ENCODE measurements around the gene NME8. TPM values are rescaled to one million over a fixed set of nuclear protein-coding genes. Genes with fewer than 3 reads are reported as not detected.

NME8 gene
- total RNA-seq, 1 donor from 2014 or later = not detected

DNA sequence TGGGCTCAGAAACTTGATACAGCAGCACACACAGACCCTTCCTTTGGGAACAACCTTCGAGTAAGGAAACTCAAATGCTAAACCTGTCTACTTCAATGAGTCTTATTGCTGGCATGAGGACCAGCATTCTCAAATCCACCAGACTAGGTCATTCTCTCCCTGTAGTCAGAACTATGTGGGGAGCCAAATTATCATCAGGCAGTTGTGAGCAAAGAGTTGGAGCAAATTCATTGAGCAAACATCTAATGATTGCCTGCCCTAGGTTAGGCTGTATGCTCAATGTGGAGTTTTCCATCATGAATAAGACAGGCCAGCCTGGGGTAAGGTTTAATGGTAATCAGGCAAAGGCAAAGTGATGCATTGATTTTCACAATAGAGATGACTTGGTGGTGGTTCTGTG, 75.6 kb downstream of the NME8 start:
- H3K4me1 Mint-ChIP-seq (ENCODE audit: low read depth, unreplicated experiment) = peaks cover 3% of the 10 kb centered on the region

GRCh38 chr7:37924491-37925041, 76.2 kb downstream of the NME8 start:
- FAIRE-seq (no peak), DNase-seq (ENCODE audit: low read depth) (peak; percentile 68)
- H3K27ac ChIP-seq (ENCODE audit: low read depth, low read length) = no peak overlapping the region
- no peak overlapping the region for H3K4me2 ChIP-seq (ENCODE audit: low read length)
- H2AFZ ChIP-seq (ENCODE audit: low read depth, low read length) = no peak overlapping the region
- H3K79me2 ChIP-seq (ENCODE audit: insufficient read depth, low read length) = peaks cover 38% of the 10 kb centered on the region
- peaks cover 4% of the 10 kb centered on the region for H4K20me1 ChIP-seq (ENCODE audit: insufficient read depth, low read length)
- H3K9ac ChIP-seq (ENCODE audit: low read length) = no peak overlapping the region
- H3K4me3 ChIP-seq (ENCODE audit: insufficient read depth, low read depth, low read length) = no peak overlapping the region
- H3K36me3 ChIP-seq (ENCODE audit: insufficient read depth, low read length) = no peaks in the 10 kb centered on the region
- no peak overlapping the region for H3K27ac Mint-ChIP-seq (ENCODE audit: unreplicated experiment)
- peaks cover under 1% of the 10 kb centered on the region for H3K27me3 ChIP-seq (ENCODE audit: insufficient read depth, low read length)
- no peak for TF ChIP-seq EZH2 (IDR thresholded peaks at IDR 0.05; ENCODE audit: insufficient read depth, low read length)
- TF ChIP-seq CTCF (IDR thresholded peaks at IDR 0.05; ENCODE audit: insufficient read depth, low read depth, low read length) = no peak
- H3K4me1 ChIP-seq (ENCODE audit: insufficient read depth, low read length) = peaks cover 3% of the 10 kb centered on the region
- peaks cover 2% of the 10 kb centered on the region for H3K36me3 Mint-ChIP-seq (ENCODE audit: low read depth, unreplicated experiment)
- H3K9me3 ChIP-seq (ENCODE audit: insufficient read depth, low read depth, low read length) = no peaks in the 10 kb centered on the region
- H3K4me3 Mint-ChIP-seq (ENCODE audit: unreplicated experiment) = no peak overlapping the region
- H3K27me3 Mint-ChIP-seq (ENCODE audit: low read depth, unreplicated experiment) = peaks cover 11% of the 10 kb centered on the region
- H3K9me3 Mint-ChIP-seq (ENCODE audit: unreplicated experiment) = peaks cover 6% of the 10 kb centered on the region
- H3K4me1 Mint-ChIP-seq (ENCODE audit: low read depth, unreplicated experiment) = peaks cover 3% of the 10 kb centered on the region

More for the DNA sequence above, 75.6 kb downstream of the NME8 start:
- no peak overlapping the region for H3K9ac ChIP-seq (ENCODE audit: low read length)
- peaks cover 3% of the 10 kb centered on the region for H3K4me1 ChIP-seq (ENCODE audit: insufficient read depth, low read length)
- no peak overlapping the region for H3K4me3 Mint-ChIP-seq (ENCODE audit: unreplicated experiment)
- no peak overlapping the region for H2AFZ ChIP-seq (ENCODE audit: low read depth, low read length)
- peaks cover 16% of the 10 kb centered on the region for H3K27me3 Mint-ChIP-seq (ENCODE audit: low read depth, unreplicated experiment)
- DNase-seq (ENCODE audit: low read depth) (peak; percentile 42), FAIRE-seq (no peak)
- H3K27me3 ChIP-seq (ENCODE audit: insufficient read depth, low read length) = peaks cover 7% of the 10 kb centered on the region
- H3K9me3 Mint-ChIP-seq (ENCODE audit: unreplicated experiment) = peaks cover 6% of the 10 kb centered on the region
- TF ChIP-seq EZH2 (IDR thresholded peaks at IDR 0.05; ENCODE audit: insufficient read depth, low read length) (no peak), CTCF (IDR thresholded peaks at IDR 0.05; ENCODE audit: insufficient read depth, low read depth, low read length) (no peak)
- H3K27ac Mint-ChIP-seq (ENCODE audit: unreplicated experiment) = no peak overlapping the region
- H3K4me3 ChIP-seq (ENCODE audit: insufficient read depth, low read depth, low read length) = no peak overlapping the region
- no peaks in the 10 kb centered on the region for H3K9me3 ChIP-seq (ENCODE audit: insufficient read depth, low read depth, low read length)
- H3K79me2 ChIP-seq (ENCODE audit: insufficient read depth, low read length) = peaks cover 37% of the 10 kb centered on the region
- H4K20me1 ChIP-seq (ENCODE audit: insufficient read depth, low read length) = peaks cover 4% of the 10 kb centered on the region
- H3K4me2 ChIP-seq (ENCODE audit: low read length) = no peak overlapping the region
- peaks cover 2% of the 10 kb centered on the region for H3K36me3 Mint-ChIP-seq (ENCODE audit: low read depth, unreplicated experiment)
- peak overlapping the region; percentile 18 for H3K27ac ChIP-seq (ENCODE audit: low read depth, low read length)
- H3K36me3 ChIP-seq (ENCODE audit: insufficient read depth, low read length) = no peaks in the 10 kb centered on the region

- H3K9me3 ChIP-seq (ENCODE audit: insufficient read depth, low read depth, low read length) = no peaks in the 10 kb centered on the region
- FAIRE-seq = no peak
Observed at GRCh38 chr7:37925620-37926019, 77.2 kb downstream of the NME8 start.

More at GRCh38 chr7:37925620-37926019, 77.2 kb downstream of the NME8 start:
- H3K9ac ChIP-seq (ENCODE audit: low read length) = no peak overlapping the region
- H3K79me2 ChIP-seq (ENCODE audit: insufficient read depth, low read length) = peaks cover 38% of the 10 kb centered on the region
- H2AFZ ChIP-seq (ENCODE audit: low read depth, low read length) = no peak overlapping the region
- Mint-ChIP-seq H3K4me1 (ENCODE audit: low read depth, unreplicated experiment) (peaks cover 5% of the 10 kb centered on the region), H3K4me3 (ENCODE audit: unreplicated experiment) (no peak overlapping the region), H3K36me3 (ENCODE audit: low read depth, unreplicated experiment) (peaks cover 2% of the 10 kb centered on the region), H3K27ac (ENCODE audit: unreplicated experiment) (no peak overlapping the region), H3K27me3 (ENCODE audit: low read depth, unreplicated experiment) (peaks cover 2% of the 10 kb centered on the region), H3K9me3 (ENCODE audit: unreplicated experiment) (peaks cover 6% of the 10 kb centered on the region)
- no peak overlapping the region for H3K4me3 ChIP-seq (ENCODE audit: insufficient read depth, low read depth, low read length)
- no peaks in the 10 kb centered on the region for H3K27me3 ChIP-seq (ENCODE audit: insufficient read depth, low read length)
- no peak overlapping the region for H3K4me2 ChIP-seq (ENCODE audit: low read length)
- H3K27ac ChIP-seq (ENCODE audit: low read depth, low read length) = no peak overlapping the region
- H3K4me1 ChIP-seq (ENCODE audit: insufficient read depth, low read length) = peaks cover 9% of the 10 kb centered on the region
- no peak for DNase-seq (ENCODE audit: low read depth)
- no peaks in the 10 kb centered on the region for H3K36me3 ChIP-seq (ENCODE audit: insufficient read depth, low read length)
- TF ChIP-seq EZH2 (IDR thresholded peaks at IDR 0.05; ENCODE audit: insufficient read depth, low read length) (no peak), CTCF (IDR thresholded peaks at IDR 0.05; ENCODE audit: insufficient read depth, low read depth, low read length) (no peak)
- peaks cover 10% of the 10 kb centered on the region for H4K20me1 ChIP-seq (ENCODE audit: insufficient read depth, low read length)
